DND-41 (cell line): Measurements from ENCODE around the gene PDCD11.
A peak's percentile ranks its signal among the peaks of the same experiment; 100 is the strongest.

Experiments used
- ATAC-seq: fragments of 200-7000 bp; cut with Tn5 transposase; 3 replicates; pipeline ENCODE4 v1.9.1; 2021; ENCODE audit warnings: low read depth; ENCODE audit not compliant: insufficient read depth
- DNase-seq: peaks from one replicate; pipeline ENCODE4 v3.0.0-alpha.2; 2020
- H2AFZ ChIP-seq: 2 replicates; pipeline ENCODE4 v1.6.0; 2012; ENCODE audit warnings: low read depth, low read length
- H3K27ac ChIP-seq: 2 replicates; pipeline ENCODE4 v1.5.1; 2012; ENCODE audit warnings: low read length, inconsistent platforms
- H3K27me3 ChIP-seq: fragments of 200-600 bp; sonication (generic); 2 replicates; pipeline ENCODE4 v1.6.0; 2012; ENCODE audit warnings: low read length, mild to moderate bottlenecking, inconsistent platforms; ENCODE audit not compliant: insufficient read depth, poor library complexity
- H3K36me3 ChIP-seq: 2 replicates; pipeline ENCODE4 v1.5.1; 2012; ENCODE audit warnings: low read length, inconsistent platforms; ENCODE audit not compliant: insufficient read depth
- H3K4me1 ChIP-seq: 2 replicates; pipeline ENCODE4 v1.5.1; 2012; ENCODE audit warnings: mild to moderate bottlenecking, low read length; ENCODE audit not compliant: insufficient read depth
- H3K4me2 ChIP-seq: 2 replicates; pipeline ENCODE4 v1.6.0; 2012; ENCODE audit warnings: mild to moderate bottlenecking, moderate library complexity, low read length, inconsistent platforms; ENCODE audit not compliant: insufficient read depth
- H3K4me3 ChIP-seq, 2 experiments: fragments of 200-600 bp in 1 of 2; shearing (Covaris generic) in 1 of 2; 2 replicates each; pipeline ENCODE4 v1.5.1; 2012 to 2016; ENCODE audit warnings: inconsistent platforms in 2 of 2, low read length in 2 of 2, mild to moderate bottlenecking in 2 of 2, low read depth in 1 of 2, moderate library complexity in 1 of 2
- H3K79me2 ChIP-seq: 2 replicates; pipeline ENCODE4 v1.6.0; 2012; ENCODE audit warnings: low read length, inconsistent platforms; ENCODE audit not compliant: insufficient read depth
- H3K9ac ChIP-seq: 2 replicates; pipeline ENCODE4 v1.6.0; 2012; ENCODE audit warnings: low read depth, mild to moderate bottlenecking, inconsistent platforms, low read length, moderate library complexity
- H3K9me3 ChIP-seq: 2 replicates; pipeline ENCODE4 v1.5.1; 2012; ENCODE audit warnings: low read length, moderate library complexity, mild to moderate bottlenecking, inconsistent platforms; ENCODE audit not compliant: insufficient read depth, severe bottlenecking
- H4K20me1 ChIP-seq: 2 replicates; pipeline ENCODE4 v1.6.0; 2012; ENCODE audit warnings: low read length; ENCODE audit not compliant: insufficient read depth
- CTCF ChIP-seq: IDR thresholded peaks from 2 replicates; pipeline ENCODE4 v1.5.1; 2012; ENCODE audit warnings: borderline replicate concordance, low read length, moderate library complexity, mild to moderate bottlenecking; ENCODE audit not compliant: poor library complexity, severe bottlenecking; ENCODE audit errors: extremely low read depth
- EZH2 ChIP-seq: IDR thresholded peaks from 3 replicates; pipeline ENCODE4 v1.6.1; 2012; ENCODE audit warnings: borderline replicate concordance, low read depth, mild to moderate bottlenecking, moderate library complexity, low read length, inconsistent platforms; ENCODE audit not compliant: severe bottlenecking

PDCD11 gene

GRCh38 chr10:103457176-103457712 is 60.8 kb downstream of the PDCD11 start:
- H3K4me1 ChIP-seq: peaks cover 9% of the 10 kb centered on the region
- no peak overlapping the region for H3K9ac ChIP-seq
- no peak overlapping the region for H3K4me3 ChIP-seq
- H3K79me2 ChIP-seq: no peaks in the 10 kb centered on the region
- no peak overlapping the region for H2AFZ ChIP-seq
- no peak for TF ChIP-seq EZH2
- no peak for TF ChIP-seq CTCF
- H4K20me1 ChIP-seq: no peaks in the 10 kb centered on the region; the same call in 1 of the 2 replicates
- no peaks in the 10 kb centered on the region for H3K27me3 ChIP-seq
- no peaks in the 10 kb centered on the region for H3K9me3 ChIP-seq
- ATAC-seq (no peak), DNase-seq (no peak)
- H3K27ac ChIP-seq: no peak overlapping the region
- no peak overlapping the region for H3K4me2 ChIP-seq
- H3K36me3 ChIP-seq: no peaks in the 10 kb centered on the region

GRCh38 chr10:103457896-103458583 is 61.6 kb downstream of the PDCD11 start:
- DNase-seq (no peak), ATAC-seq (no peak)
- Histone ChIP-seq H3K9ac (no peak overlapping the region), H3K27me3 (no peaks in the 10 kb centered on the region), H4K20me1 (no peaks in the 10 kb centered on the region; the same call in 1 of the 2 replicates), H3K4me1 (peaks cover under 1% of the 10 kb centered on the region; the same call in 1 of the 2 replicates), H3K27ac (no peak overlapping the region), H3K36me3 (no peaks in the 10 kb centered on the region), H2AFZ (no peak overlapping the region), H3K4me2 (no peak overlapping the region), H3K79me2 (no peaks in the 10 kb centered on the region), H3K9me3 (no peaks in the 10 kb centered on the region), H3K4me3 (no peak overlapping the region)
- TF ChIP-seq CTCF (no peak), EZH2 (no peak)

- Histone ChIP-seq H3K79me2 (no peaks in the 10 kb centered on the region), H3K9me3 (no peaks in the 10 kb centered on the region), H3K9ac (no peak within 1 kb of the TSS), H3K27me3 (no peaks in the 10 kb centered on the region), H3K4me1 (no peaks in the 10 kb centered on the region), H3K4me2 (no peak within 1 kb of the TSS), H3K27ac (no peak within 1 kb of the TSS), H4K20me1 (no peaks in the 10 kb centered on the region; the same call in 1 of the 2 replicates), H3K4me3 (no peak within 1 kb of the TSS), H2AFZ (no peak within 1 kb of the TSS), H3K36me3 (no peaks in the 10 kb centered on the region)
- no peak for TF ChIP-seq CTCF
- no peak for TF ChIP-seq EZH2
- ATAC-seq (0 out of 3 replicates have a peak, but pooled peaks have one; percentile 43), DNase-seq (no peak)
These were observed 62.3 kb downstream of the PDCD11 start, which contains the start of gene CALHM1 for GRCh38 chr10:103458720-103459119. TSS of gene CALHM1 (minus strand) at chr10:103458900. CDS start at chr10:103458751, 149 bp downstream.
